GM18870 (cell line): ENCODE data around the gene RYR3.

Experiments used
- ATAC-seq: cut with Tn5 transposase; IDR thresholded peaks from one replicate; pipeline ENCODE4 v1.9.1; 2021; ENCODE audit warnings: moderate library complexity; ENCODE audit not compliant: unreplicated experiment

The RYR3 gene

GRCh38 chr15:33858836-33859235 is 548.1 kb downstream of the RYR3 start:
- ATAC-seq: no peak

GRCh38 chr15:33859992-33860545 is 549.3 kb downstream of the RYR3 start:
- no peak for ATAC-seq

GRCh38 chr15:33860754-33861153 is 550.0 kb downstream of the RYR3 start:
- ATAC-seq: no peak

GRCh38 chr15:33864360-33865075 is 553.8 kb downstream of the RYR3 start:
- no peak for ATAC-seq

- ATAC-seq: no peak
These were observed 554.6 kb downstream of the RYR3 start for GRCh38 chr15:33865416-33865815.

GRCh38 chr15:33866101-33866737 is 555.5 kb downstream of the RYR3 start:
- ATAC-seq: no peak

GRCh38 chr15:33871980-33872379 is 561.2 kb downstream of the RYR3 start:
- ATAC-seq: no peak

- ATAC-seq: no peak
These were observed 561.8 kb downstream of the RYR3 start for GRCh38 chr15:33872416-33873106.

- no peak for ATAC-seq
These were observed 563.4 kb downstream of the RYR3 start for GRCh38 chr15:33874156-33874555.

- ATAC-seq: no peak
These were observed 572.2 kb downstream of the RYR3 start for GRCh38 chr15:33882921-33883320.

GRCh38 chr15:33888176-33888575 is 577.4 kb downstream of the RYR3 start:
- ATAC-seq: no peak

- peak; percentile 79 for ATAC-seq
These were observed 583.4 kb downstream of the RYR3 start for GRCh38 chr15:33894193-33894592.

- ATAC-seq: no peak
These were observed 591.3 kb downstream of the RYR3 start for GRCh38 chr15:33902043-33902442.

GRCh38 chr15:33903661-33904060 is 592.9 kb downstream of the RYR3 start:
- ATAC-seq: no peak

- no peak for ATAC-seq
These were observed 596.6 kb downstream of the RYR3 start for GRCh38 chr15:33907326-33907725.

- no peak for ATAC-seq
These were observed 597.6 kb downstream of the RYR3 start for GRCh38 chr15:33908406-33908805.

GRCh38 chr15:33910741-33911140 is 600.0 kb downstream of the RYR3 start:
- no peak for ATAC-seq

GRCh38 chr15:33912326-33912725 is 601.6 kb downstream of the RYR3 start:
- ATAC-seq: no peak

- ATAC-seq: no peak
These were observed 602.7 kb downstream of the RYR3 start for GRCh38 chr15:33913459-33913858.
